GM21528 (cell line): Measurements from ENCODE around the gene DDX51.

ENCODE experiments used
- ATAC-seq: cut with Tn5 transposase; IDR thresholded peaks from one replicate; pipeline ENCODE4 v1.9.1; 2021; ENCODE audit warnings: mild to moderate bottlenecking, moderate library complexity; ENCODE audit not compliant: unreplicated experiment, low FRiP score

DDX51 gene

DNA sequence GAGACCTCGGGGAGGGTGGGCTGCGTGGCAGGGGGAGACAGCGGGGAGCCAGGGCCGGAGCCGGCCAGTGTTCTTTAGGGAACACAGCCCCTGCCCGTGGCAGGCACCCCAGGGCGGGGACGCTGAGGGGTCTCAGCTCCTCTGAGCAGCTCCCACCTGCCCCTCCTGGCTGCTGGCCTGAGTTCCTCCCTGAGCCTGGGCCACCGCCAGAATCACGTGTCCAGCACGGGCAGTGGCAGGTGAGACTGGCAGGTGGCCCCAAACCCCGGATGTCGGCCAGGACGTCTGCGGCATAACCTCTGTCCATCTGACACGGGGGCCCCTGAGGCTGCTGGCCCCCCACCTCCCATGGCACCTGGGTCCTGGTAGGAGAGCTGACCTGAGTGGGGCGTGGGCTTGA, 25.3 kb upstream of the DDX51 start:
- no peak for ATAC-seq

DNA sequence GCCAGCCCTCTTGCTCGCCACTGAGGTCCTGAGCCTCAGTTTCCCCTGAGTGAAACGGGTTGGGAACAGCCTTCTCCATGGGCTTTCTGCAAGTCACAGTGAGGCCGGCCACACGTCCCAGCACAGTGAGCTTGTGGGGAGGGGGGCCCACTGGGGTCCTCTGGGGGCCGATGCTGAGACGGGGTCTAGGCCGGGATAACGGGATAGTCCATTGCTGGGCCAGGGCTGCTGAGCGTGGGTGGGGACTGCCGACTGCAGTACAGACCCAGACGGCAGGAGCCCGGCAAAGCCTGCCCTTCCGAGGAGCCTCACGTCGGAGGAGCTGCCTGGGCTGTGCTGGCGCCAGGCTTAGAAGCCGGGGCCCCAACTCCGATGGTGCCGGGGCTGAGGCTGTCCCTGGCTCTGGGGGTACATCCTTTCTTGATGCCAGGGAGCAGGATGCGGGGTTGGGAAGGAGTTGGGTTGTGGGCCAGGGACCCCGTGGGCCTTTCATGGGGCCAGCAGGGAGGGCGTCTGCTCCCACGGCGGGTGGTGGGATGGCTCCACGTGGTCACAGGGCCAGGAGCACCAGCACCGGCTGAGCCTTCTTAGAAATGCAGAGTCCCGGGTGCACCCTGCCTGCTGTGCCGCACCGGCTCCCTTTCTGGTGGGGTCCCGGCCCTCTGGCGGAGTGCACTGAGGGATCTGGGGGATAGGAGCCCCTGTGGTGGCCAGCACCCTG, 24.4 kb upstream of the DDX51 start:
- ATAC-seq: no peak

DNA sequence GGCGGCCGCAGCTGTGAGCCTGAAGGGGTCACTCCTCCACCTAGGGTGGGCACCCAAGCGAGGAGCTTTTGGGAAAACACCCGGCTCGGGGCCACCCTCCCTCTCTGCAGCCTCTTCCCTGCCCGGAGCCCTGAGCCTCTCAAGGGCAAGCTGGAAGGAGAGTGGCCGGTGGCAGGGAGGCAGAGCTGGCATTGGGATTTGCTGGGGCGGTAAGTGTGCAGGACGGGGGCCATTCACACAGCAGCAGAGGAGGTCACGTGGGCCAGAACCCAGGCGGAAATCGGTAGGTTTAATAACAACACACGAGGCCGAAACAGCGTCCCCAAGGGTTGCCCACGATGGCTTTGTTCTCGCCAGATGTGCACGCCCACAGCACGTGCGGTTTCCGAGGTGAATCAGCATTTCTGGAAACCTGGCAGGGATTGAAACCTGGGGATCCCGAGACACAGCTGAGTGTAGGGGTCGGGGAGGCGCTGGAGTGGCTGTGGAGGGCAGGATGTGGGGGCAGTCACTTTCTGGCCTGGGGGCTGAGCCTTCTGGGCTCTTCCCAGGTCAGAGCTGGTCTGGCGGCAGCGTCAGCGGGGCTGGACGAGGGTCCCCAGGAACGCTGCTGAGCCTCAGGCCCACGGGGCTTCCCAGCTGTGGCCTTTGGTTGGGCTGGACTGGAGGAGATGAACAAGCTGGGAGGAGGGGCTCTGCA, 23.6 kb upstream of the DDX51 start:
- ATAC-seq: no peak

DNA sequence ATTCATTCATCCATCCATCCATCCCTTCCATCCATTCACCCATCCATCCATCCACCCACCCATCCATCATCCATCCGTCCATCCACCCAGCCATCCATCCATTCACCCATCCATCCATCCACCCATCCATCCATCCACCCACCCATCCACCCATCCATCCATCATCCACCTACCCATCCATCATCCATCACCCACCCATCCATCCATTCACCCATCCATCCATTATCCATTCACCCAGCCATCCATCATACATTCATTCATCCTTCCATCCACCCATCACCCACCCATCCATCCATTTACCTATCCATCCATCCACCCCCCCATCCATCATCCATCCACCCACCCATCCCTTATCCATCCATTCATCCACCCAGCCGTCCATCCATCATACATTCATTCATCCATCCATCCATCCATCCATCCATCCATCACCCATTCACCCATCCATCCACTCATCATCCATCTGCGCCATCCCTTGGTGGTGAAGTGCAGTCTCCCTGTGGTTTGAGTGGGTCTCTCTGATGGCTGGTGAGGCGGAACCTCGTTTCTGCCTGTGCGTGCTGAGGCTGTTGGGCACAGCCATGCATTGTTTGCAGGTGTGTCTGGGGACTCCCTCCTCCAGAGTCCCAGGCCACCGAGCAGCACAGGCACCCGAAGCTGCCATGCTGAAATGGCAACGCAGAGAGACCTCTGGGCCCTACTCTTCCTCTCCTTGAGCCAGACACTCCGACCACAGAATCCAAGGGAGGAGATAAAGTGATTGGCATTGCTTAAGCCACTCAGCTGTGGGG, 22.9 kb upstream of the DDX51 start:
- ATAC-seq: no peak

DNA sequence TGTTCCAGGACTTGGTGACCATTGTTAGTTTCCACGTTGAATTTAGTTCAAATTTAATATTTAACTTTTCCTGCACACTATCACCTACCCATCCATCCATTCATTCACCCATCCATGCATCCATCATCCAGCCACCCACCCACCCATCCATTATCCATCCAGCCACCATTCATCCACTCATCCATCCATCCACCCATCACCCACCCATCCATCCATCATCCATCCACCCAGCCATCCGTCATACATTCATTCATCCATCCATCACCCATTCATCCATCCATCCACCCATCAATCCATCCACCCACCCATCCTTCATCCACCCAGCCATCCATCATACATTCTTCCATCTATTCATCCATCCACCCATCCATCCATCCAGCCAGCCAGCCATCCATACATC, 22.0 kb upstream of the DDX51 start:
- ATAC-seq: no peak

DNA sequence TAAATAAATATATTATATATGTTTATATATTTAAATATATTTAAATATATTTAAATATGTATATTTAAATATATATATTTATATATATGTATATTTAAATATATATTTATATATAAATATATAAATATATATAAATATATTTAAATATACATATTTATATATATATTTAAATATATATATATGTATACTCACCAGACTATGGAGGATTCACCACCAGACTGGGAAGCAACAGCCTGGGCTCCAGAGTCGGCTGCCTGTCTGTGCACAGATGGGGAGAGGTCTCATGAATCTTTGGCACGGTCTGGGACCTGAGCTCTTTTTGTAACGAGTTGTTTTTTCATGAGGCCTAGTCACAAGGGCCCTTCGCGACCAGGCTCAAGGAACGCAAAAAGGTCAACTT, 21.5 kb upstream of the DDX51 start:
- no peak for ATAC-seq

DNA sequence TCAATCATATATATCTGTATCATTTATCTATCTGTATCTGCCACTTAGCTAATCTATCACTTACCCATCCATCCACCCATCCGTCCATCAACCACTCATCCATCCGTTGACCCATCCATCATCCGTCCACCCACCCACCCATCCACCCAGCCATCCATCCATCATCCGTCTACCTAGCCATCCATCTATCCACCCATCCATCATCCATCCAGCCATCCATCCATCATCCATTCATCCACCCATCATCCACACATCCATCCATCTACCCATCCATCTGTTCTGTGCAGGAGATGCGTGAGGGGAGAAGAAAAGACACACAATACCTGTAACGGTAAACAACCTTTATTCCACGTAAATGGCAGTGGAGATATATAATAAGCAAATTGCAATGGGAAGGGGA, 20.3 kb upstream of the DDX51 start:
- ATAC-seq: no peak

DNA sequence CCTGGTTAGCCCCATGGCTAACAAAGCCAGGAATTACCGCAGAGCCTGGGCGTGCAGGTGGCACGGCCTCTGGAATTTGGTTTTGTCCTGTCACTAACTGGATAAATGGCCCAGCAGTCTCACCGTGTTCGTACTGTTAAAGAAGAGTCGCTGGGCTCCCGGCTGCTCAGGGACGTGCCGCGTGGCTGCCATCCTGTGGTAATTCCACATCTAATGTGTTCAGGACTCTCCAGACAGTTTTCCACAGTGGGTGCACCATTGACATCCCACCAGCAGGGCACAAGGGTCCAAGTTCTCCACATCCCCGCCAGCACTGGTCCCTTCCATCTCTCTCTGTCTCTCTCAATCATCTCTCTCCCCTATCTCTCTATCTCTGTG, 19.8 kb upstream of the DDX51 start:
- no peak for ATAC-seq

DNA sequence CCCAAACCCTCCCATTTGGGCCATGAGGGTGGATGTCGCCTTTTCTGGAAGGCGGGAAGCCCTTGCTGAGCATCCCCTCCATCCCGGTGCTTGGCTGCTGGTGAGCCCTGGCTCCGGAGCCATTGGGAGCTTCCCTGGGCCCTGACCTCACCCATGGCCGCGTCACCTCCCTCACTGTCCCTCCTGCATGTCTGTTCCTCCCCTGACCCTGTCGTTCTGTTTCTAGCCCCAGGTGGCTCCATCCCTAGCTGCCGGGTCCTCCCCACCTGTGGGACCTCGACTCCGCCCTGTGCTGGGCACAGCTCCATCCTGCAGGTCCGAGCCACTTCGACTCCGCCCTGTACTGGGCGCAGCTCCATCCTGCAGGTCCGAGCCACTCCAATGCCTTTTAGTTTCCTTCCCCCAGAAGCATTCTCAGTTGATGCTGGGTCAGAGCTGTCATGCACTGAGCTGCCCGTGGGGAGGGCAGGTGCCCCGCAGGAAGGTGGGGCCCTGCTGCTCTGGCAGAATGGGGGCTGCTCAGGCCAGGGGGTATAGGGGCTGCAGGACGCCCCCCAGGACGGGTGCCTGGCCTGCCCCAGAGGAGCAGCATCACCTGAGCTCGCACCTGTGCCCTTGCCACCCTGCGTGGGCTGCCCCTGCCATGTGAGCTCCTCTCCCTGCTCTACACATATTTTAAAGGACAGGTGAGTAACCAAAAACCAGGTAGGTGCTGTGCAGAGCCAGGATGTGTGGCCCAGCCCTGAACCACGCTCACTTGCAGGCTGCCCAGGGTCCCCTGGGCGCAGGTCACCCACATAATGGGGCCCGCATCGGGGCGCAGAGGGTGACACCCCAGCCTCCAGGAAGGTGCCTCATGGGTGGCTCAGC, 19.2 kb upstream of the DDX51 start:
- no peak for ATAC-seq

DNA sequence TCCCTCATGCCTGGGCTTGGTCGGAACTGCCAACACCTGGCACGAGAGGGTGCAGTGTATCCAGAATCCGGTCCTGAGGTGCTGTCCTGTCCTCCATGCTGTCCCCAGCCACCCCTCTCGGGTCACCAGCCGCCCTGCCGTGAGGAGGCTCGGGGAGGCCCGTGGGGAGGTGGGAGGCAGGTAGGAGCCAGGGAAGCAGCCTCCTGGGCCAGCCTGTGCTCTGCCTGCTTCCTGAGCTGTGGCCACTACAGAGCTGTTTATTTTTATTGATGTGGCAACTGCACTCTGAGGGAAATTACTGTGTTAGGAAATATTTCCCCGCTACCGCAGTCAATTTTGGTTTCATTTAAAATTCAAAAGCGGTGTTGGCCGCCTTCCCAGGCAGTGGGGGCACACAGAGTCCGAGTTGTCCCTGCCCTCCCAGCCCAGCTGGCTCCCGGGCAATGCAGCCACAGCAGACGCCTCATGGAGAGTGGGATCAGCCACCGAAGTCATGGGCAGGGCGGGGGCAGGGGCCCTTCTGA, 18.5 kb upstream of the DDX51 start:
- no peak for ATAC-seq

DNA sequence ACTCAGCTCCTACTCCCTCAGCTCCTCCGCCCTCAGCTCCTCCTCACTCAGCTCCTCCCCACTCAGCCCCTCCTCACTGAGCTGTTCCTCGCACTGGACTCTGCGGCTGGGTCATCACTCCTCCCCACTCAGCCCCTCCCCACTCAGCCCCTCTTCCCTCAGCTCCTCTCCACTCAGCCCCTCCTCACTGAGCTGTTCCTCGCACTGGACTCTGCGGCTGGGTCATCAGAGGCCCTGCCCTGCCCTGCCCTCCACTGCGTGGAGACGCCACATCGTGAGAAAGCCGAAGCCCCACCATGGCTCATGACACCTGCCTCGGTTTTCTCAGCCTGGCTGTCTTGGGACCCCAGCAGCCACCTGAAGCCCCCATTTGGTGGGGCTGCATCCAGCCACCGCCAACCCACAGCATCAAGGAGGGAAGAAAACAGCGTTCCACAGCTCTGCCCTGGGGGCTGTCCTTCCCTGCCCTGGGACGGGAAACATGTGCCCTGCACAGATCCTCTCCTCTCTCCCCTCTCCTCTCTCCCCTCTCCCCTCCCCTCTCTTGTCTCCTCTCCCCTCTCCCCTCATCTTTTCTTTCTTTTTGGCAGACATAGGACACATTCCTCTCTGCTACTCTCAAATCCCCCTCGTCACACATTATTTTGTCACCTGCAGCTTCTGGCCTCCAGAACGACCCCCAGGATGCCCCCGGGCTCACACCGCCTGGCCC, 17.8 kb upstream of the DDX51 start:
- ATAC-seq: no peak

DNA sequence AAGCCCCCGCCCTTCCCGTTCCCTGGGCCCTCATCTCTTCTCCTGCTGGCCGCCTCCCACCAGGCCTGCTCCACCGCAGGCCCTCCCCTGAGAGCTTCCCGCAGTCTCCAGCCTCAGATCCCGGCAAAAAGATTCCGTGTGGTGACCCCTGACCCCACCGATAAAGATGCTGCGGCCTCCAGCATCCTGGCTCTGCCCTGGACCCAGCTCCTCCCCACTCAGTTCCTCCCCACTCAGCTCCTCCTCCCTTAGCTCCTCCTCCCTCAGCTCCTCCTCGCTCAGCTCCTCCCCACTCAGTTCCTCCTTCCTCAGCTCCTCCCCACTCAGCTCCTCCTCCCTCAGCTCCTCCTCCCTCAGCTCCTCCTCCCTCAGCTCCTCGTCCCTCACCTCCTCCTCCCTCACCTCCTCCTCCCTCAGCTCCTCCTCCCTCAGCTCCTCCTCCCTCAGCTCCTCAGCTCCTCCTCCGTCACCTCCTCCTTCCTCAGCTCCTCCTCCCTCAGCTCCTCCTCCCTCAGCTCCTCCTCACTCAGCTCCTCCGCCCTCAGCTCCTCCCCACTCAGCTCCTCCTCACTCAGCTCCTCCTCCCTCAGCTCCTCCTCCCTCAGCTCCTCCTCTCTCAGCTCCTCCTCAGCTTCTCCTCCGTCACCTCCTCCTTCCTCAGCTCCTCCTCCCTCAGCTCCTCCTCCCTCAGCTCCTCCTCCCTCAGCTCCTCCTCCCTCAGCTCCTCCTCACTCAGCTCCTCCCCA, 17.1 kb upstream of the DDX51 start:
- no peak for ATAC-seq

DNA sequence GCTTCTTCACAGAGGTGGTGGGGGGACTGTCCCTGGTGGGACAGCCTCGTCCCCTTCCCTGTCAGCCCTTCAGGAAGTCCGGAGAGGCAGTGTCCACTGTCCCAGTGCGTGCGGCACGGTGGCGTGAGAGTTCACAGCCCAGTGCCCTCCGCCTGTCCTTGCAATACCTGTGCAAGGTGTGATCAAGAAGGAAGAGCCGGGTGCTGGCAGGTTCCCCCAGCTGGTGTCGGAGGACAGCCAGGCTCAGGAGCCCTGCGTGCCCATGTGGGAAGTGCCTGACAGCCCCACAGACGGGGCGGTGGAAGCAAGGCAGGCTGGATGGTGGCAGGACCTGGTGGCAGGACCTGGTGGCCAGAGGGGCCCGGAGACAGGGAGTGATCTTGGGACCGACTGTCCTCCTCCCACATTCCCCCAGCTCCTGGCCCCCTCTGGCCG, 16.5 kb upstream of the DDX51 start:
- ATAC-seq: no peak

DNA sequence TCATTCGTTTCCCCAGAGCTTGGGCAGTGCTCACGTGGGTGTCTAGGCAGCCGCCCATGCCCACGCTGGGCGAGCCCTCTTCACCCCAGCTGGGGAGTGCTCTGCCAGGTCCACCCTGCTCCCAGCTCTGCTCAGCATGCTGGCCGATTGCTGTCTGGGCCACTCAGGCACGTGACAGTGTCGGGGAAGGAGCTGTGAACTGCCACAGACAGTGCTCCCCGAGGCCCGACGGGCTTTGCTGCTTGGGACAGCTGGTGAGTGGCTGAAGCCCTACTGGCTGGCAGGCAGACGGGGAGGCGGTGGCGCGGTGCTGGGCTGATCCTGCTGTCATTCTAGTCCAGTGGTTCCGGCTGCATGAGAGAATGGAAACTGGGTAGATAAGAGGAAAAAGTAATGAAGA, 15.9 kb upstream of the DDX51 start:
- no peak for ATAC-seq

DNA sequence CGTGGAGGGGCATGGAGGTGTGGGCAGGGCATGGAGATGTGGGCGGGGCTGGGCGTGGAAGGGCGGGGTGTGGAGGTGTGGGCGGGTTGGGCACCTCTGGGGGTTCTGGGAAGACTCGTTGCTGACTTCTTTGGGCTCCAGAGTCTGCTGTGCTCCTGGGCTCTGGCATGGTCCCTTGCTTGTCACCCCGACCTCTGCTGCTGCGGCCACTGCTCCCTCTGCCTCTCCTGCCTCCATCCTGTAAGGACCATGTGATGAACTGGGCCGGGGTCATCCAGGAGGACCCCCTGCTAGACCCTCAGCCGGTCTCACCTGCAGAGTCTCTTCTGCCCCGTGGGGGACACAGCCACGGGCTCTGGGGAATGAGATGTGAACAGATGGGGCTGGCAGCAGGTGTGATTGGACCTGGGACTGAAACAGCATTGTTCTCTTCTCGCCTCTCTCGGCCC, 15.5 kb upstream of the DDX51 start:
- ATAC-seq: no peak

DNA sequence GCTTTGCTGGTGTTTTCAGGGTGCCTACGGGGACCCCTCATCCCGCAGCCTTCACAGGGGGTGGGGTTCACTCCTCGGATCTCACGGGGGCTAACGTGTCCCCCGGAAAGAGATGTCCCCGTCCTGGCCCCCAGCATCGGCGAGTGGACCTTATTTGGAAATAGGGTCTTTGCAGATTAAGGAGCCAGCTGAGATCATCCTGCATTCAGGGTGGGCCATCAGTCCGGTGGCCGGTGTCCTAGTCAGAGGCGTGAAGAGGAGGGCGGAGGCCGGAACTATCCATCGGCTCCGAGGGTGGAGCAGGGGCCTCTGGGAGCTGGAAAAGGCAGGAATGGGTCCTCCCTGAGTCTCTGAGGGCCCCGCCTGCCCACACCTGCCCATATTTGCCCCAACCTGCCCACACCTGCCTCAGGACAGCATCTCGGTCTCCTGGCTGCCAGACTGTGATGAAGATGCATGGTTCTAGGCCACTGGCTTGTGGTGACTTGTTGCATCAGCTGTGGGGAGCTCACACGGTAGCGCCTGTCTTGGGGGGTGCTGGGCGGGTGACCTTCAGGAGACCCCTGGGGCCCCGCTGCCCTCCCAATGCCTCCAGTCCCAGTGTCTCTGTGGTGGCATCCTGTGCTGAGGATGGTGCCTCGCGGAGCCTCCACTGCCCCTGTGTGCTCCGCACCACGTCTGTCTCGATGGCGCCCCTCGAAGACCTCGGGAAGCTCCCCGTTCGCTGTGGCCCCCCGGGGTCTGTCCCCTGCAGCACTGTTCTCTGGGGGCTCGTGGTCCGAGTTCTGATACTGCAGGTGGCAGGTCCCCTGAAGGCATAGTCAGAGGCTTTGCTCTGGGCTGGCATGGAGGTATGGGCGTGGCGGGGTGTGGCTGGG, 14.8 kb upstream of the DDX51 start:
- ATAC-seq: no peak

DNA sequence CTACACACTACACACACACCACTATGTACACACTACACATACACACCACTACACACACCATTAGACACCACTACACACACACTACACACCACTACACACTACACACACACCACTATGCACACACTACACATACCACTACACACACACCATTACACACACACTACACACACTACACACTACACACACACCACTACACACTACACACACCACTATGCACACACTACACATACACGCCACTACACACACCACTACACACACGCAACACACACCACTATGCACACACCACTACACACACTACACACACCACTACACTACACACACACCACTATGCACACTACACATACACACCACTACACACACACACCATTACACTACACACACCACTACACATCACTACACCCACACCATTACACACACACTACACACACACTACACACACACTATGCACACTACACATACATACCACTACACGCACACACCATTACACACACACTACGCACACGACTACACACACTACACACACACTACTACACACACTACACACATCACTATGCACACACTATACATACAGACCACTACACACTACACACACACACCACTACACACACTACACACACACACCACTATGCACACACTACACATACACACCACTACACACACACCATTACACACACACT, 13.8 kb upstream of the DDX51 start:
- ATAC-seq: no peak
